ENCODE data around the gene NRXN3. TPM values are rescaled to one million over a fixed set of nuclear protein-coding genes. Genes with fewer than 3 reads are reported as not detected.

The NRXN3 gene
- total RNA-seq, 1 experiment from 2014 or later = not detected

GRCh38 chr14:79514700-79515099 is 1344.5 kb downstream of the NRXN3 start:
- Mint-ChIP-seq H3K27me3 (ENCODE audit: unreplicated experiment) (no peaks in the 10 kb centered on the region), H3K4me3 (ENCODE audit: low read depth, unreplicated experiment) (no peak overlapping the region), H3K9me3 (ENCODE audit: low read depth, unreplicated experiment) (peaks cover 2% of the 10 kb centered on the region), H3K4me1 (ENCODE audit: low read depth, unreplicated experiment) (no peaks in the 10 kb centered on the region), H3K36me3 (ENCODE audit: insufficient read depth, unreplicated experiment) (no peaks in the 10 kb centered on the region), H3K27ac (ENCODE audit: unreplicated experiment) (no peak overlapping the region)
- no peak for TF ChIP-seq CTCF (IDR thresholded peaks at IDR 0.05; ENCODE audit: unreplicated experiment)
- no peak for DNase-seq
- CTCF ChIA-PET = interaction anchor here (0.8 kb wide), 1 partner anchor 11 kb away, joined by 3 read pairs; no protein-coding TSS in a partner anchor
- intact Hi-C loops (cut with micrococcal nuclease; ENCODE audit: unreplicated experiment) = no loop called here
- BruUV-seq (replicated peaks) = no TSS peak

- no peak for DNase-seq
- Mint-ChIP-seq H3K4me3 (ENCODE audit: low read depth, unreplicated experiment) (no peak overlapping the region), H3K9me3 (ENCODE audit: low read depth, unreplicated experiment) (peaks cover under 1% of the 10 kb centered on the region), H3K27ac (ENCODE audit: unreplicated experiment) (no peak overlapping the region), H3K4me1 (ENCODE audit: low read depth, unreplicated experiment) (no peaks in the 10 kb centered on the region), H3K27me3 (ENCODE audit: unreplicated experiment) (no peaks in the 10 kb centered on the region), H3K36me3 (ENCODE audit: insufficient read depth, unreplicated experiment) (no peaks in the 10 kb centered on the region)
- no peak for TF ChIP-seq CTCF (IDR thresholded peaks at IDR 0.05; ENCODE audit: unreplicated experiment)
- intact Hi-C loops (cut with micrococcal nuclease; ENCODE audit: unreplicated experiment) = no loop called here
- CTCF ChIA-PET = interaction anchor here (0.8 kb wide), 1 partner anchor 11 kb away, joined by 3 read pairs; no protein-coding TSS in a partner anchor
- BruUV-seq (replicated peaks) = no TSS peak
Observed at GRCh38 chr14:79515158-79515557, 1345.0 kb downstream of the NRXN3 start.

- no peaks in the 10 kb centered on the region for H3K4me1 Mint-ChIP-seq (ENCODE audit: low read depth, unreplicated experiment)
- CTCF ChIA-PET = no interaction called here
- BruUV-seq (replicated peaks) = no TSS peak
- intact Hi-C loops (cut with micrococcal nuclease; ENCODE audit: unreplicated experiment) = no loop called here
- no peak for DNase-seq
- no peaks in the 10 kb centered on the region for H3K36me3 Mint-ChIP-seq (ENCODE audit: insufficient read depth, unreplicated experiment)
- H3K27me3 Mint-ChIP-seq (ENCODE audit: unreplicated experiment) = no peaks in the 10 kb centered on the region
- H3K27ac Mint-ChIP-seq (ENCODE audit: unreplicated experiment) = no peak overlapping the region
- no peak for TF ChIP-seq CTCF (IDR thresholded peaks at IDR 0.05; ENCODE audit: unreplicated experiment)
- H3K9me3 Mint-ChIP-seq (ENCODE audit: low read depth, unreplicated experiment) = no peaks in the 10 kb centered on the region
- no peak overlapping the region for H3K4me3 Mint-ChIP-seq (ENCODE audit: low read depth, unreplicated experiment)
Observed at GRCh38 chr14:79516009-79516408, 1345.8 kb downstream of the NRXN3 start.

GRCh38 chr14:79525416-79525815 is 1355.2 kb downstream of the NRXN3 start:
- CTCF ChIA-PET = no interaction called here
- intact Hi-C loops (cut with micrococcal nuclease; ENCODE audit: unreplicated experiment) = no loop called here
- no peak for TF ChIP-seq CTCF (IDR thresholded peaks at IDR 0.05; ENCODE audit: unreplicated experiment)
- Mint-ChIP-seq H3K27ac (ENCODE audit: unreplicated experiment) (no peak overlapping the region), H3K9me3 (ENCODE audit: low read depth, unreplicated experiment) (peaks cover 6% of the 10 kb centered on the region), H3K27me3 (ENCODE audit: unreplicated experiment) (no peaks in the 10 kb centered on the region), H3K4me1 (ENCODE audit: low read depth, unreplicated experiment) (no peaks in the 10 kb centered on the region), H3K4me3 (ENCODE audit: low read depth, unreplicated experiment) (no peak overlapping the region), H3K36me3 (ENCODE audit: insufficient read depth, unreplicated experiment) (no peaks in the 10 kb centered on the region)
- DNase-seq = no peak
- BruUV-seq (replicated peaks) = no TSS peak
